HG03196 (cell line): Measurements from ENCODE around the gene CFAP97D1.

ENCODE experiments used
- ATAC-seq: cut with Tn5 transposase; IDR thresholded peaks from one replicate; pipeline ENCODE4 v1.9.1; 2021; ENCODE audit not compliant: unreplicated experiment

CFAP97D1 gene

DNA sequence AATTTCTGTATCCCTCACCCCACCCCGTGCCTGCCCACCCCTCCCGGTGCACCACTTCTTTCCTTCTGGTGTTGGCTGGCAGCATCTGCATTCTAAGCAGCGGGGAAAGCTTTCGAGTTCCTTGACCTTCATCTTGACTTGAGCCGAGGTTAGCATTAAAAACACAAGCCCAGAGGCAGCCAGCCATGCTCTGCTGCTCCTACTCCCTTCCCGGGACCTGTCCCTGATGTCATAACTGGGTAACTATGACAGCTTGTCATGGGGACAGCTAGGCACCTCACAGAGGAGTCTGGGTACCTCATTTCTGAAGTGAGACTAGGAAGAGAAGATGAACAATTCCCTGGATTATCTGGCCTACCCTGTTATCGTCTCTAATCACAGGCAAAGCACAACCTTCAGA is at the start of gene CFAP97D1:
CFAP97D1 (plus strand) TSS at position 301 of the 400 bp plus-strand sequence; CDS start at position 329, 28 bp downstream.
- ATAC-seq, result no peak

DNA sequence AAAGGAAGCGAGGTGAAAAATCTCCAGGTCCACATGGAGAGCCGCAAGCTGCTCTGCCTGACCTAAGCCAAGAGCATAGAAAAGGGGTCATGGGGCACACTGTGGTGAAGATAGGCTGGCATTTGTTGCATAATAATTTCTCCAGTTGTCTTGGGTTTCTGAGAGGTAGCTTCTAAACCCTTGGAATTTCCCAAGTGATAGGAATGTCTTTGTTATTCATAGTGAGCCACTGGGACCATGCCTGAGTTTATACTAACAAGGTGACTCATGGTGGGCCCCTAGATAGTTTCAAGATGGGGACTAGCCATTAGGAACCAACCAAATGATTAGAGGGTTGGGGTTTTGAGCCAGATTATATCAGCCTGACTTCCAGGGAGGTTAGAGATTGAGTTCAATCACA is 47.3 kb upstream of the CFAP97D1 start:
- no peak for ATAC-seq

DNA sequence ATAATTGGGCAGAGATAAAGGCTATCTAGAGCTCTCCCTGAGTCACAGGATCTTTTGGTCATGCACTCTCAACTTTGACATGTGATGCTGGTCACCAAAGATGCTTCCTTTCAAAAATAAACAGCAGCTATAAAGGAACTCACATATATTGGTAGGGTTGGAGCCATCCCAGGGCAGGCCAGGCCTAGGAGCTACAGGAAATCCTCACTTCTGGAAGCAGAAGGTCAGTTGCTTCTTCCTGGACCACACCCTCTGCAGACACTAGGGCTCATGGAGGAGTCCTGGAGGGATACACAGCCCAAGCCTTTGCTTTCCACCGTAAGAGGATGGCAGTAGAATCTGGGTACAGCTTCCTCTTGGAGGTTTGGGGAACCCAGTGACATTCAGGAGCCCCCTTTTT is 46.3 kb upstream of the CFAP97D1 start:
- no peak for ATAC-seq

DNA sequence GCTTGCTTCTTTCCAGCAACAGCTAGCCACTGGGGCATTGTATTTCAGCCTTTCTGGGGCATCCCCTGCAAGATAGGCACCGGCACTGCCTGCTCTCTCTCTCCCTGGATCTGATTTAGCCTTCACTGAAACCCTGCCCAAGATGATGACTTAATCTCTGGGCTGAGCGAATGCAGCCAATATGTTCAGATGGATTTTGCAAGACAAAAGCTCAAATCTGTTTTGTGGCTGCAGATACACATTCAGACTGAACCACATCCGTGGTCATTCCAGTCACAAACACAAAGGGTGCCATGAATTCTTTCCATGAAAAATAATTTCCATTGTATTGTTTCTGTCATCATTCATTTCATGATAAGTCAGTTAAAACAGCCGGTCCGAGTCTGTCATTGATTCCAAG is 45.9 kb upstream of the CFAP97D1 start:
- no peak for ATAC-seq

DNA sequence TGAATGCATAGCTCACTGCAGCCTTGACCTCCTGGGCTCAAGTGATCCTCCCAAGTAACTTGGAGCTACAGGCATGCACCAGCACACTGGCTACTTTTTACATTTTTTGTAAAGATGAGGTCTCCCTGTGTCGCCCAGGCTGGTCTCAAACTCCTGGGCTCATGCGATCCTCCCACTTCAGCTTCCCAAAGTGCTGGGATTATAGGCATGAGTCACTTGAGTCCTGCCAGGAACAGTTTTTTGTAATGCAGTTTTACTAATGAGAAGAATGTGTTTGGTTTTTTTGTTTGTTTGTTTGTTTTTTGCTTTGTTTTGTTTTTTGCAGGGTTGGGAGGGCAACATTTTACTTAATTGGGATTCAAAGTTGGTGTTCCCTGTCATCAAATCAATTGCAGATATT is 43.8 kb upstream of the CFAP97D1 start:
- no peak for ATAC-seq

DNA sequence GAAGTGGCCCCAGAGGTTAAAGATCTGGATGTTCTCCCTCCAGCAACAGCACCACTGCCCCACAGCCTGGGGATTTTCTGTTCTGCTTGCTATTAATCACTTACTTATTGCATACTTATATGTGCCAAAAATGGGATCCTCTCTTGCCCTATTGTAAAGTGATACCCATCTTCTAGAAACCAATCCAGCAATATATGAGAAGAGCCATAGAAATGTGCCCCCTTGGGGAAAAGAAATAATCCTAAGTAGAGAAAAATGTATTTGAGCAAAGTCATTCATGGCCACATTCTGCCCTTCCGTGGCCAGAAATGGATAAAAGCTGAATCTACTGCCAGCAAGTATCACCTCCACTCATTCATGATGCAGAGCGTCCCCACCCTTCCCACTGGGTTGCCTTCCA is 42.5 kb upstream of the CFAP97D1 start:
- ATAC-seq, result no peak

DNA sequence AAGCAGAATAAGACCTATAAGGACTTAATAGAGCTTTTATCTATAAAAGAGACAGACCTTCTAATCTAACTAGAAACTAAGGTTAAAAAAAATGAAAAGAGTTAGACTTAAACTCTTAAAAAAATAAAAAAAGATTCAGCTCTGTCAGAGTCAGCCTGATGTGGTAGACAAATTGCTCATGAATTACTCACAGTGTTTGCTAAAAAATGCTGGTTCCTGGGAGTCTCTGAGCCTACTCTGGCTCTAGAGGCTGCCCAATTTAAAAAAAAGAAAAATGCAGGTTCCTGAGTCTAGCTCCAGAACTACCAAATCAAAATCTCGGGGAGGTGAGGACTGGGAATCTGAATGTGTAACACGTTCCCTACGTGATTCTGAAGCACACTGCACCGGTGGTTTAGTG is 39.7 kb upstream of the CFAP97D1 start:
- ATAC-seq, result no peak

DNA sequence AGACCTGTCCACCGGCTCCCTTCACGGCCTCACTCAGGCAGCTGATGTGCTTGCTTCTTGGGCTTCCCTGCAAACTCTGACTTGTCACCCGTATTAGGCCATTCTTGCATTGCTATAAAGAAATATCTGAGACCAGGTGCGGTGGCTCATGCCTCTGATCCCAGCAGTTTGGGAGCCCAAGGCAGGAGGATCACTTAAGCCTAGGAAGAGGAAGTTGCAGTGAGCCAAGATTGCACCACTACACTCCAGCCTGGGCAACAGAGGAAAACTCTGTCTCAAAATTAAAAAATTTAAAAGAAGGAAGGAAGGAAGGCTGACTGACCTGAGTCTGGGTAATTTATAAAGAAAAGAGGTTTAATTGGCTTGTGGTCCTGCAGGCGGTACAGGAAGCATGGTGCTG is 38.6 kb upstream of the CFAP97D1 start:
- no peak for ATAC-seq

DNA sequence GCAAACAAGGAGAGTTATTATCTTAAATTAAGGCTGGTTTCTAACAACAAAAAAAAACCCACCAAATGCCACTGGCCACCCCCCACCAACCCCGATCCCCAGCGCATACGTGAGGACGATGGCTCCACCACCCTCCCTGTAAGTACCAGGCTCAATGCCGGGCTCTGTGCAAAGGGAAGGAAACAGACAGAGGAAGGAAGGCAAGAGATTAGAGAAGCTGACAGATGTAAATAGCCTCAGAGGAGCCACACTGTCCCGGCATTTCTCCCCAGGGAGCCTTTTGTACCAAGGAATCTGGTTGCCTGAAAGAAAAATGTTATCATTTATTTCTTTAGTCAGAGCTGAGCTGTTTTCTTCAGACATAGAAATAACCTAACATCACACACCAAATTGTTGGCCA is 34.7 kb upstream of the CFAP97D1 start:
- no peak for ATAC-seq

DNA sequence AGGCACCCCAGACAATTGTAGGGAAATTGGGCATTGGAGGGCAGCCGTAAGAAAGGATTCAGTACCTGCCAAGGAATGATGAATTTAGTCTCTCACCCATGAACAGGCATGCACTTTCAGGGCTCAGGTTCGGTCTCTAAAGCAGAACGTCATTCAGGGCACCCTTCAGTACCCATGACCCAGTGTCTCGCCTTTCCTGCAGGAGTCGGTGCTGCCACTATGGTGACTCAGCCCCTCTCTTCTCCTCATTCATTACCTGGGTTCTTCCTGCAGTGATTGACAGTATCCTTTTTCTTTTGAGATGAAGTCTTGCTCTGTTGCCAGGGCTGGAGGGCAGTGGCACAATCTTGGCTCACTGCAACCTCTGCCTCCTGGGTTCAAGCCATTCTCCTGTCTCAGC is 30.1 kb upstream of the CFAP97D1 start:
- no peak for ATAC-seq

DNA sequence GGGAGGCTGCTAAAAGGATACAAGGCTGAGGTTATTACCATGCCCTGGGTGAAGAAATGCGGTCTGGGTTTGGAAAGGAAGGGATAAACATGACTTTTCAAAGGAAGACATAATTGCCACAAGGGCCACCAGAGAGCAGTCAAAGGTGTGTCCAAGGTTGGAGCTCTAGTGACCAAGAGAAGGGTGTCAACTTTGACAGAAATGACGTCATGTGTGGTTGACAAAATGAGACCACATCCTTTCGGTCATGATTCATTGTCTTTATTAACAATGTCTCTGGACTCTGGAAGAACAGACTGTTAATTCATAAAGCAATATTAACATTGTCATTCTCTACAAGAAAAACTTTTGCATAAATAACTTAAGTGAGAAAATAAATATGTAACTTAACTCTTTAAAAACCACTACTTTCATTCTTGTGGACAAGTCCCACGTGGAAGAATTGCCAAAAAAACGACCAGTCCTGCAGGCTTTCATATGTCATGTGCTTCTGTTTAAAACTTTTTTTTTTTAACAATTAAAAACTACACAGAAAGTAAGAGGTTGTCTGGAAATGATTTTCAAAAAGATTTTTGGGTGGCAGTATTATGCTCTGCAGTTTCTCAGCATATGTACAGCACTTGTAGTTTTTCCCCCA is 26.6 kb upstream of the CFAP97D1 start:
- no peak for ATAC-seq

DNA sequence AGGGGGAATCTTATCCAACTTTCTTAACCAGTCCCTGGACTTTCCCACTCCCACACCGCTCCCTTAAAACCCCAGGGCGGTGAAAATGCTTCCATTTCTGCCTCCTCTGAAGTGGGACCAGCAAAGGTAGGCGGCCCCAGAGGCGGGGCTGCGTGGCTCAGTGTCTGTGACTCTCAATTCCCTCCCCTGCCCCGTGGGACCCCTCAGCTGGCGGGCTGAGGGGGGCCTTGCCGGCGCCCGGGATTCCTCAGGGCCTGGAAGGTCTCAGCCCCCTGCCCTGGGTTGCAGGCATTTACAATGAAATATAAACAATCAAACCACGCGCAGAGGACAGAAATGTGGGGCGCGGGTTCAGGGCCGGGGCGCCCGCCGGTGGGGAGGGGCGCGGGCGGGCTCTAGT is 25.3 kb upstream of the CFAP97D1 start:
- no peak for ATAC-seq

DNA sequence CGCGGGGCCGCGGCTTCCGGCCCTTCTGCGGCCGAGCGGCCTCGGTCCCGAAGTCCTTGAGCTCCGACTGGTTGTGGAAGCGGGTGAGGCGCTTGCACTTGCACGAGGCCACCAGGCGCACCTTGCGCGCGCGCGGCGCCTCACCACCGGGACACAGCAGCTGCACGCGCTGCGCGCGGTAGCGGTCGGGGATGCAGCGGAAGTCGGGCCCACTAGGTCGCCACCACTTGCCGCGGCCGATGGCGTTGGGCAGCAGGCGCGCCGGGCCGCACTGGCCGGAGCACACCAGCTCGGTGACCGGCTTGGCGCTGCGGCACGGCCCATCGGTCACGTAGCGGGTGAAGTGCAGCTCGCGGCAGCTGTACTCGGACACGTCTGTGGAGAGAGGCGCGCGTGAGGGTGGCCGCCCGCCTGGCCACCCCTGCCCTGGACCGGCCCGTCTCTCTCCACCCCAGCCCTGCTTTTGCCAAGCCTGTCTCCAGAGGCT is 24.8 kb upstream of the CFAP97D1 start:
- ATAC-seq, result no peak

DNA sequence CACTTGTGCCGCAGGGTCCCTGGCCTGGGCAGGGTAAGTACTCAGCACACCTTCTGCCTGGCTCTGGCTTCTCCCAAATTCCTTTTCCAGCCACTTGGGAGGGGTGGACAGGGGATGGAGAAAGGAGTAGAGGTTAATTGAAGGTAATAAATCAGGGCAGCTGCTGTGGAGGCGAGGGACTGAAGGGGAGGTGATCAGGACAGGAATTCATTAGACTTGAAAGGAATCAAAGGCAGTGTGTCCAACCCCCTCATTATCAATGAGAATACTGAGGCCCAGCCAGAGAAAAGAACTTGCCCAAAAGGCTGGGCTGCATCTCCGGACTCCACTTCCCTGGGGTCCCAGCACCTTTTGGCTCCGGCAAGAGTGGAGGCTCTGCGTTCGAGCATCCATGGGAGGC is 24.0 kb upstream of the CFAP97D1 start:
- ATAC-seq, result no peak

DNA sequence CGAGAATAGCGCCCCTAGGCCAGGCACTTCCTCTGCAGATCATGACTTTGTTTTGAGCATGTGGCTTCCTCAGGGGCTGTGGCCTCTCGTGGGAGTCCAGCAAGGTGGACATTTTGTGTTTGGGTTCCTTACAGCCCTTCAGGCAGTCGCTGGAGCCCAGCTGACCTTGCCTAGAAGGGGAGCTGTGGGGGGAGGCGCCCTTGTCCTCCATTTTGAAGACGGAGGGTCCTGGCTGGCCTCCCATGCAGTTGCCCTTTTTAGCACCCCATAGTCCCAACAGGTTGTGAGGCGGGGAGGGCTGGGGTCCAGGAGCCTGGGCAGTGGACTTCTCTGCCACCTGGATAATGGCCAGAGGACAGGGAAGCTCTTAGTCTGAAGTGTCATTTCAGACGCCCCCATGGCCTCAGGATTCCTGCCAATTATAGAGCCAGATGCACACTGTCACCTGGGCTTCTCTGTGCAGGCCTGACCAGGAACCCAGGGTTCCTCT is 23.0 kb upstream of the CFAP97D1 start:
- no peak for ATAC-seq

DNA sequence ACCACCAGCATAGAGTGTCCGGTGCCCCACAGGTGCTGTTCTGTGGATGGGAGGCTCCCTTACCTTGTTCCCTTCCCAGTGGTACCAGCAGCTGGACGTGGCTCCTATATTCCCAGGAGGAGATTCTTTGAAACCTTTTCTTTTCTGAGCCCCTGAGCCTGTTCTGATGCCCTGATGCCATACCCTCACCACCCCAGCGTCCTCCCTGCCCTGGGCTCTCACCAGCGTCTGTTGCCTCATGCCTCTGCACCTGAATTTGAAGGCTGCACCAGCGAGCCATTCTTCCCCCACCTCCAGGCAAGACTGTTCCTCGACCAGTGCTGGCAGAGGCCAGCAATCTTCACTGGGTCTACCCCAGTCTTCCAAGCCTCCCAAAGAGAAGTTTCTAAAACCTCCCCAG is 22.1 kb upstream of the CFAP97D1 start:
- ATAC-seq, result no peak

DNA sequence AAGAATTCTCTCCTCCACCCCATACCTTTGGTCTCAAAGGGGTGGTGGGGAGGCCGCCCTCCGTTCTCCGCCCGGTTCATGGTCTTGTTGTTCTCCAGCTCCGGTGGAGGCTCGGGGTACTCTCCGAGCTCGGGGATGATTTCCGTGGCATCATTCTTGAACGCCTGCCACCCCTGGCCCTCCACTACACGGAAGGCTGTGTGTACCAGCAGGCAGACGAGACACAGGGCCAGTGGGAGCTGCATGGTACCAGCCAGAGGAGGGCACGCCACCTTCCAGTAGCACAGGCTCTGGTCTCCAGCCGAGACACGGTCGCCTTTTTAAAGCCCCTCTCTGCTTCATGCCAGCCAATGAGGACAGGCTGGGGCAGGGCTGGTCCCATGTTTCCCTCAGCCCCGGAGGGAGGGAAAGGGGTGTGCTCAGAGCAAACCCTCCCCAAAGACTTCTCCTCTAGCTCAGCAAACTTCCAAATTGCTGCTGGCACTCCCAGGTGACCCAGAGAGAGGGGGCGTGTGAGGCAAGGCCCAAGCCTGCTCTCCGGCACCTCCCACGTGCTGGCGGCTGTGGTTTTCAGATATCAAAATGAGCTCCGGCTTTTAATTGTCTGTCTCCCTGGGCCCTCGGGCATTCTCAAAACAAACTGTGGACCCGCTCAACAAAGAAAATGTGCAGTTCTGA is 21.6 kb upstream of the CFAP97D1 start, which contains the start of gene SOST:
SOST (minus strand) TSS at position 295 of the 678 bp plus-strand sequence; CDS start at position 245, 50 bp downstream.
- ATAC-seq, result no peak

DNA sequence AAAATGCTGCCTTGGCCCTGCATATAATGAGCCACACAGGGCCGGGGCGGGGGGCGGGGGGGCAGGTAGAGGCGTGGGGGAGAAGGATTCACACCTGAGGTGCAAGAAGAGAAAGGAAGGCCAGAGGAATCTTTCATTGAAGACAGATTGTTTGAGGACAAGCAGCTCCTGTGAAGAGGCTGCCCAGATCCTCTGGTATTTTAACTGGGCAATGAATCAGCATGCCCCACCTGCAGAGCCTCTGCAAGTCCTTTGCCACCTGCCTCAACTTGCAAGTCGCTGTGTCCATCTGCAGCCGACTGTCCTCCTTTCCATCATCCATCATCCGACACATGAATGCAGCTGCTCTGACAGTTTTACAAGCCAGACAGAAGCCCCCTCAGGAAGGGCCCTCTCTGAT is 20.4 kb upstream of the CFAP97D1 start:
- ATAC-seq, result no peak

DNA sequence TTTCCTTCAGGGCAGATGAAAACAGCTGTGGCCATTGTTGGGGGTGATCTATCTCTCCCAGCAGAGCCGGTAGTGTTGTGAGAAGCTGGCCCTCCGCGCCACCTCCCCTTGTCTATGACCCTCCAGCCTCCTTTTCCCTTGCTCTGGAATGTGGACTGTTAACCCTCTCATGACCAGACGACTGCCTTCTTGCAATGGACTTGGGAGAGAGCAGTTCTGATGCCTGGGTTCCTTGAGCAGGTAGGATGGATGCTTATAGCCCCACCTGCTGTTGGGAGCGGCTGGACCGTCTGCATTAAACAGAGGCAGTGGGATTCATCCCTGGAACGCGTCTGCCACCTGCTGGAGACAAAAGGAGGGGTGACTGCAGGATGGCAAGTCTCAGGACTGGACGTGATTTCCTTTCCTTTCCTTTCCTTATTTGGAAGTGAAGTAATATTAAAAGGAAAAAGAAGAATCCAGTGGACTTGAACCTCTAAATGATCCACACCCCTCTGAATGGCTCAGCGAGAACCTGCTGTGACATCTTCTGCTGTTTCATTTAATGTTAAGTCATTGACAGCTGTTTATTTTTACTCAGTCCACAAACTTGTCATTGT is 19.9 kb upstream of the CFAP97D1 start:
- ATAC-seq, result peak; percentile 71

DNA sequence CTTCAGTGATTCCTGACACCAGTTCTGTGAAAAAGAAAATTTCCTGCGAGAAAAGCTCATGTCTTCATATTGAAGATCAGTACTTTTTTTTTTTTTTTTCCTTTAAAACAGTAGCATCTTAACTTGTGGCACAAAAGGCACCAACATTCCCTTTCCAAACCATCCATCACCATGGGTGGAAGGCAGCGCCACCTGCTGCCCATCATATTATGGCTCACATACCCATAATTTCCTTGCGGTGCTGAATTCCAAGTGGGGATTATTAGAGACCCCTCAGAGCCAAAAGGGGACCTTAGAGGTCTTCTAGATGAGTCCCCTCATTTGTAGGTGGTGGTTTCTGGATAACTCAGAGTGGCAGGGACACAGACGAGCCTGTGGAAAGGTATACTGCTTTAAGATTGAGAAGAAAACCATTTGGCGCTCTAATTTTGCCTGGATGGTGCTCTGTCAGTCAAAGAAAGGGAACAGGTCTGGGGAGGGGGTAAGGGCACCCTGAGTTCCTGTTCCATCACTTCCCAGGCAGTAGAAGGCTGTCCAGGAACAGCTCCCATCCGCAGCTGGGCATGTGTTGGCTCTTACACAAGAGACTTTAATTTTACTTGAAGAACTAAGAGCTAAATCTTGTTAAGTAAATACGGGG is 13.7 kb upstream of the CFAP97D1 start:
- ATAC-seq, result no peak

DNA sequence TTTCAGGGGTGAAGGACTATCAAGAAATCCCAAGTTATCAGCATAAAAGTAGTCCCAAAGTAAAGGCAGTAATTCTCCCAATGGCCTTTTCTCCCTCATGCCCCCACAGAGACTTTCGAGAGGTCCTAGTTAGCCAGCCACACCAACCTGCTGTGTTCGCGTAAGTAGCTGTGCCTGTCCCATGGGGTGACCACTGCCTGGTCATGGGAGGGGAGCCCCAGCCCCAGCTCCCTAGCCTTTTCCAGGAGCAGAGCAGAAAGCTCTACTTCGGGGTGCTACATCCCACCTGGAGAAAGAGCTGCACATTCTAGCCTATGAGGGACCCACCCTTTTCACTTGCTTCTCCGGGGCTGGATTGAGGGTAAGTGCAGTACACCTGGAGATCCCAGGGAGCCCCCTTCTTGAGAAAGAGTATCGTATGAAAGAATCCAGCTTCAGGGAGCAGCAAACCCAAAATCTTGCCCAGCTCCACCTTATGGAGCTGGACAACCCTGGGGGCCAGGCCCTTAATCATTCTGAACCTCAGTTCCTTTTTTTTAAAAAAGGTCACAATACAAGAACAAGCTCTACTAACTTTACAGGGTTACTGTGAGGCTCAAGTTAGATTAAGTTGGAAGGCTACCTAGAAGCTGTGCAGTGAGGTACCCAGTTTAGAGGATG is 13.1 kb upstream of the CFAP97D1 start:
- ATAC-seq, result no peak
